Measurements from ENCODE around the gene DHRS3.
"Not testable (repeated sequence)": the region's sequence is repeated elsewhere in the genome, so short reads cannot be mapped to it uniquely, and the experiment has no call there.

DHRS3 gene

GRCh38 chr1:12540580-12541273 lies 77.3 kb downstream of the DHRS3 start:
- no peaks in the 10 kb centered on the region for H3K36me3 ChIP-seq (replicated peaks; ENCODE audit: low read depth, low read length)
- no peaks in the 10 kb centered on the region for H3K79me2 ChIP-seq (ENCODE audit: low read length)
- no peaks in the 10 kb centered on the region for H3K4me1 ChIP-seq (ENCODE audit: low read length)
- H3K4me3 ChIP-seq (ENCODE audit: low read length), result no peak overlapping the region
- no peaks in the 10 kb centered on the region for H4K20me1 ChIP-seq (ENCODE audit: insufficient read depth, low read length)
- H3K4me2 ChIP-seq (ENCODE audit: low read length), result no peak overlapping the region
- H3K9ac ChIP-seq (ENCODE audit: low read length), result no peak overlapping the region
- H3K27me3 ChIP-seq (ENCODE audit: low read depth, low read length), result no peaks in the 10 kb centered on the region
- no peak overlapping the region for H2AFZ ChIP-seq (ENCODE audit: low read depth, low read length)
- TF ChIP-seq EZH2phosphoT487 (IDR thresholded peaks at IDR 0.05; ENCODE audit: low read depth), result no peak
- TF ChIP-seq, protein P1, sequence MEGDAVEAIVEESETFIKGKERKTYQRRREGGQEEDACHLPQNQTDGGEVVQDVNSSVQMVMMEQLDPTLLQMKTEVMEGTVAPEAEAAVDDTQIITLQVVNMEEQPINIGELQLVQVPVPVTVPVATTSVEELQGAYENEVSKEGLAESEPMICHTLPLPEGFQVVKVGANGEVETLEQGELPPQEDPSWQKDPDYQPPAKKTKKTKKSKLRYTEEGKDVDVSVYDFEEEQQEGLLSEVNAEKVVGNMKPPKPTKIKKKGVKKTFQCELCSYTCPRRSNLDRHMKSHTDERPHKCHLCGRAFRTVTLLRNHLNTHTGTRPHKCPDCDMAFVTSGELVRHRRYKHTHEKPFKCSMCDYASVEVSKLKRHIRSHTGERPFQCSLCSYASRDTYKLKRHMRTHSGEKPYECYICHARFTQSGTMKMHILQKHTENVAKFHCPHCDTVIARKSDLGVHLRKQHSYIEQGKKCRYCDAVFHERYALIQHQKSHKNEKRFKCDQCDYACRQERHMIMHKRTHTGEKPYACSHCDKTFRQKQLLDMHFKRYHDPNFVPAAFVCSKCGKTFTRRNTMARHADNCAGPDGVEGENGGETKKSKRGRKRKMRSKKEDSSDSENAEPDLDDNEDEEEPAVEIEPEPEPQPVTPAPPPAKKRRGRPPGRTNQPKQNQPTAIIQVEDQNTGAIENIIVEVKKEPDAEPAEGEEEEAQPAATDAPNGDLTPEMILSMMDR (IDR thresholded peaks at IDR 0.05; ENCODE audit: low read depth, low read length), result no peak
- no peaks in the 10 kb centered on the region for H3K9me3 ChIP-seq (ENCODE audit: insufficient read depth, low read length)
- no peak overlapping the region for H3K27ac ChIP-seq (ENCODE audit: low read length)

- H3K27me3 ChIP-seq (ENCODE audit: low read depth, low read length), result no peaks in the 10 kb centered on the region
- H3K9me3 ChIP-seq (ENCODE audit: insufficient read depth, low read length), result no peaks in the 10 kb centered on the region
- no peak overlapping the region for H3K4me2 ChIP-seq (ENCODE audit: low read length)
- no peaks in the 10 kb centered on the region for H3K4me1 ChIP-seq (ENCODE audit: low read length)
- no peak overlapping the region for H2AFZ ChIP-seq (ENCODE audit: low read depth, low read length)
- H3K4me3 ChIP-seq (ENCODE audit: low read length), result no peak overlapping the region
- H4K20me1 ChIP-seq (ENCODE audit: insufficient read depth, low read length), result no peaks in the 10 kb centered on the region
- H3K36me3 ChIP-seq (replicated peaks; ENCODE audit: low read depth, low read length), result no peaks in the 10 kb centered on the region
- no peak for TF ChIP-seq EZH2phosphoT487 (IDR thresholded peaks at IDR 0.05; ENCODE audit: low read depth)
- TF ChIP-seq, protein P1 (IDR thresholded peaks at IDR 0.05; ENCODE audit: low read depth, low read length), result no peak
- H3K9ac ChIP-seq (ENCODE audit: low read length), result no peak overlapping the region
- H3K27ac ChIP-seq (ENCODE audit: low read length), result no peak overlapping the region
- no peaks in the 10 kb centered on the region for H3K79me2 ChIP-seq (ENCODE audit: low read length)
Observed at GRCh38 chr1:12539705-12540579, 78.1 kb downstream of the DHRS3 start.

DNA sequence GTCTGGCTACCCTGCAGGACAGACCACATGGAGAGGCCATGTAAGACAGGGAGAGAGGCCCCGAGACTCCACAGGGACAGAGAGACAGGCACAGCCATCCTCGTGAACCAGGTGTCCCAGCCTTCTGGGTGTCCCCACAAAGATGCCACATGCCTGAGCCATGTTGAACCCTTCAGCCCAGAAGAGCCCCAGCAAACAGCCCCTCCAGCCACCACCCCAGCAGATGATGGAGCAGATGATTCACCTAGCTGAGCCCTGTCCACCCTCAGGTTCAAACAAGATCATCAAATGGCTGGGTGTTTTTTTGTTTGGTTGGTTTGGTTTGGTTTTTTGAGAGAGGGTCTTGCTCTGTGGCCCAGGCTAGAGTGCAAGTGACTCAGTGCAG lies 78.7 kb downstream of the DHRS3 start:
- no peaks in the 10 kb centered on the region for H4K20me1 ChIP-seq (ENCODE audit: insufficient read depth, low read length)
- H3K4me2 ChIP-seq (ENCODE audit: low read length), result no peak overlapping the region
- H3K9me3 ChIP-seq (ENCODE audit: insufficient read depth, low read length), result no peaks in the 10 kb centered on the region
- H3K4me3 ChIP-seq (ENCODE audit: low read length), result no peak overlapping the region
- no peaks in the 10 kb centered on the region for H3K36me3 ChIP-seq (replicated peaks; ENCODE audit: low read depth, low read length)
- no peaks in the 10 kb centered on the region for H3K79me2 ChIP-seq (ENCODE audit: low read length)
- H3K27ac ChIP-seq (ENCODE audit: low read length), result no peak overlapping the region
- no peak overlapping the region for H3K9ac ChIP-seq (ENCODE audit: low read length)
- H3K4me1 ChIP-seq (ENCODE audit: low read length), result no peaks in the 10 kb centered on the region
- H2AFZ ChIP-seq (ENCODE audit: low read depth, low read length), result no peak overlapping the region
- TF ChIP-seq, protein P1 (IDR thresholded peaks at IDR 0.05; ENCODE audit: low read depth, low read length), result no peak
- TF ChIP-seq EZH2phosphoT487 (IDR thresholded peaks at IDR 0.05; ENCODE audit: low read depth), result no peak
- no peaks in the 10 kb centered on the region for H3K27me3 ChIP-seq (ENCODE audit: low read depth, low read length)

DNA sequence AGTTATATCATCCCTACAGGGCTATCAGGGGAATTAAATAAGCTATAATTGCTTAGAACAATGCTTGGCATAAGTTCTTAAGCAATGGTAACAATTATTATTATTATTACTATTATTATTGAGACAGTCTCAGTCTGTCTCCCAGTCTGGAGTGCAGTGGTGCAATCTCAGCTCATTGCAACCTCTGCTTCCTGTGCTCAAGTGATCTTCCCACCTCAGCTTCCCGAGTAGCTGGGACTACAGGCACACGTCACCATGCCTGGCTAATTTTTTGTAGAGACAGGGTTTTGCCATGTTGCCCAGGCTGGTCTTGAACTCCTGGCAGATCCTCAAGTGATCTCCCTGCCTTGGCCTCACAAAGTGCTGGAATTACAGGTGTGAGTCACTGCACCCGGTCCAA lies 79.5 kb downstream of the DHRS3 start:
- not testable (repeated sequence) for H3K9ac ChIP-seq (ENCODE audit: low read length)

More for the DNA sequence above, 79.5 kb downstream of the DHRS3 start:
- H2AFZ ChIP-seq (ENCODE audit: low read depth, low read length); H3K4me2 ChIP-seq (ENCODE audit: low read length); H3K36me3 ChIP-seq (replicated peaks; ENCODE audit: low read depth, low read length); H3K4me3 ChIP-seq (ENCODE audit: low read length); H3K9me3 ChIP-seq (ENCODE audit: insufficient read depth, low read length); H3K27ac ChIP-seq (ENCODE audit: low read length); H3K79me2 ChIP-seq (ENCODE audit: low read length); H4K20me1 ChIP-seq (ENCODE audit: insufficient read depth, low read length); H3K27me3 ChIP-seq (ENCODE audit: low read depth, low read length); H3K4me1 ChIP-seq (ENCODE audit: low read length): not testable (repeated sequence)
